GM18870 (cell line): ENCODE results near the gene CHCHD6.
"Not testable (repeated sequence)": the region's sequence is repeated elsewhere in the genome, so short reads cannot be mapped to it uniquely, and the experiment has no call there.

Experiments used
- ATAC-seq: cut with Tn5 transposase; IDR thresholded peaks from one replicate; pipeline ENCODE4 v1.9.1; 2021; ENCODE audit warnings: moderate library complexity; ENCODE audit not compliant: unreplicated experiment

Gene CHCHD6

GRCh38 chr3:126765187-126766069 lies 61.4 kb downstream of the CHCHD6 start:
- no peak for ATAC-seq

- no peak for ATAC-seq
These were observed 62.6 kb downstream of the CHCHD6 start for GRCh38 chr3:126766653-126767052.

GRCh38 chr3:126768903-126769302 lies 64.9 kb downstream of the CHCHD6 start:
- no peak for ATAC-seq

- no peak for ATAC-seq
These were observed 66.1 kb downstream of the CHCHD6 start for GRCh38 chr3:126770096-126770495.

- no peak for ATAC-seq
These were observed 69.1 kb downstream of the CHCHD6 start for GRCh38 chr3:126773167-126773566.

- ATAC-seq, result no peak
These were observed 69.7 kb downstream of the CHCHD6 start for GRCh38 chr3:126773783-126774182.

- no peak for ATAC-seq
These were observed 73.3 kb downstream of the CHCHD6 start for GRCh38 chr3:126777366-126777765.

- ATAC-seq, result no peak
These were observed 76.6 kb downstream of the CHCHD6 start for GRCh38 chr3:126780666-126781065.

GRCh38 chr3:126781406-126781805 lies 77.4 kb downstream of the CHCHD6 start:
- ATAC-seq, result no peak

- no peak for ATAC-seq
These were observed 78.0 kb downstream of the CHCHD6 start for GRCh38 chr3:126781889-126782491.

- ATAC-seq, result no peak
These were observed 78.5 kb downstream of the CHCHD6 start for GRCh38 chr3:126782536-126782935.

GRCh38 chr3:126784254-126784653 lies 80.2 kb downstream of the CHCHD6 start:
- no peak for ATAC-seq

GRCh38 chr3:126791320-126791719 lies 87.3 kb downstream of the CHCHD6 start:
- ATAC-seq, result not testable (repeated sequence)

GRCh38 chr3:126792998-126793397 lies 89.0 kb downstream of the CHCHD6 start:
- ATAC-seq, result no peak

- ATAC-seq, result no peak
These were observed 93.5 kb downstream of the CHCHD6 start for GRCh38 chr3:126797563-126797962.

GRCh38 chr3:126798521-126798920 lies 94.5 kb downstream of the CHCHD6 start:
- no peak for ATAC-seq

- ATAC-seq, result no peak
These were observed 95.1 kb downstream of the CHCHD6 start for GRCh38 chr3:126799099-126799498.

- ATAC-seq, result not testable (repeated sequence)
These were observed 97.3 kb downstream of the CHCHD6 start for GRCh38 chr3:126801312-126801711.

GRCh38 chr3:126807795-126808194 lies 103.8 kb downstream of the CHCHD6 start:
- no peak for ATAC-seq

GRCh38 chr3:126811530-126811929 lies 107.5 kb downstream of the CHCHD6 start:
- no peak for ATAC-seq

- ATAC-seq, result no peak
These were observed 112.3 kb downstream of the CHCHD6 start for GRCh38 chr3:126816298-126816697.
